HFFc6 (cell line): ENCODE measurements around the gene GFI1B. TPM values are rescaled to one million over a fixed set of nuclear protein-coding genes. Genes with fewer than 3 reads are reported as not detected.

Experiments
- DNase-seq: peaks from one replicate; pipeline ENCODE4 v3.0.0-alpha.2; 2018
- H3K27ac Mint-ChIP-seq: 2 replicates; pipeline ENCODE4 v1.8.0; 2020; ENCODE audit warnings: mild to moderate bottlenecking, mixed read lengths
- H3K27me3 Mint-ChIP-seq: 2 replicates; pipeline ENCODE4 v1.8.0; 2021; ENCODE audit warnings: mild to moderate bottlenecking, moderate library complexity, mixed read lengths; ENCODE audit not compliant: insufficient read depth
- H3K36me3 Mint-ChIP-seq: 2 replicates; pipeline ENCODE4 v1.8.0; 2021; ENCODE audit warnings: low read depth, mixed read lengths
- H3K4me1 Mint-ChIP-seq: 2 replicates; pipeline ENCODE4 v1.8.0; 2020; ENCODE audit warnings: low read depth, mixed read lengths
- H3K4me3 Mint-ChIP-seq: 2 replicates; pipeline ENCODE4 v1.8.0; 2020; ENCODE audit warnings: mild to moderate bottlenecking, moderate library complexity, mixed read lengths
- H3K9me3 Mint-ChIP-seq: 2 replicates; pipeline ENCODE4 v1.8.0; 2020; ENCODE audit warnings: mild to moderate bottlenecking, mixed read lengths
- total RNA-seq, 6 experiments: library from RNA; stranded (reverse); fragmentation: NEBNext Ultra II Directional; extraction: Animal tissue kit (Norgen Biotek cat#: 25700); gene quantifications; 2 replicates in 1 of 6; 3 replicates in 5 of 6; pipeline ENCODE4 v1.2.3, GENCODE V29; 2021
- TF ChIP-seq, protein P1 (sequence below): fragments of 200-600 bp; sonication (generic); IDR thresholded peaks from 2 replicates; pipeline ENCODE4 v1.5.0; 2021; ENCODE audit warnings: antibody characterized with exemption, mild to moderate bottlenecking

Gene GFI1B
- total RNA-seq, 6 experiments from 2014 or later, result 0.18 TPM; not detected in 5

DNA sequence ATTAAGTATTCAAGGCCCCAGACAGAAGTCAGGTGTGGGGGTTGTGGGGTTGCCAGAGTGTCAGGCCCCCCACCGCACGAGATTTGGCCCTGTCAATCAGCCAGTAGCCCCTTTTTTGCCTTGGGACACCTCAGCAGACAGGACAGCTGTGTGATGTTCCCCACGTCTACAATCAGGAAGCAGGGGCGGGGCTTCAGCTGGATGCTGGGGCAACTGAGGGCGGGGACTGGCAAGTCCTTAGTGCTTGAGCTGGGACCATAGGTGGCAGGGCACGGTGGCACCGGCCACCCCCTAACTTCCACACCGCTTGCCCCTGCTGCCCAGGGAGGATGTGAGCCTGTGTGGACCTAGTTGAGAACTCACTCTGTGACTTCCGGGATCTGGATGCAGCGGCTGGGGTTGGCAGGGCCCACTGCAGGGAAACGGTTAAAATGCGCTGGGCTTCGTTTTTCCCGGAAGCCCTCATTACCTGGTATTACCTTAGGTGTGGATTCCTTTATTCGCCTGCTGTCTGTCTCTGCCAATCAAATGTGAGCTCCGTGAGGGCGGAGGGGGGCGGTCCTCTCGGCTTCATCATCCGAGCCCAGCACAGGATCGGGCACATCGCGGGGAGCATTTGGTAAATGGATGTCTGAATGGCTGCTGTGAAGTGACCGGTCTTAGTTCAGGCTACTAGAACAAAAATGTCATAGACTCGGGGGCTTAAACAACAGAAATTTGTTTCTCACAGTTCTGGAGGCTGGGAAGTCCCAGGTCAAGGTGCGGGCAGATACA is 44.8 kb downstream of the GFI1B start:
- Mint-ChIP-seq H3K27me3 (peaks cover 26% of the 10 kb centered on the region), H3K27ac (no peak overlapping the region), H3K9me3 (no peaks in the 10 kb centered on the region), H3K4me3 (no peak overlapping the region), H3K36me3 (no peaks in the 10 kb centered on the region), H3K4me1 (0 out of 2 replicates have a peak, but pooled peaks cover 5% of the 10 kb centered on the region)
- no peak for DNase-seq
- TF ChIP-seq, protein P1, sequence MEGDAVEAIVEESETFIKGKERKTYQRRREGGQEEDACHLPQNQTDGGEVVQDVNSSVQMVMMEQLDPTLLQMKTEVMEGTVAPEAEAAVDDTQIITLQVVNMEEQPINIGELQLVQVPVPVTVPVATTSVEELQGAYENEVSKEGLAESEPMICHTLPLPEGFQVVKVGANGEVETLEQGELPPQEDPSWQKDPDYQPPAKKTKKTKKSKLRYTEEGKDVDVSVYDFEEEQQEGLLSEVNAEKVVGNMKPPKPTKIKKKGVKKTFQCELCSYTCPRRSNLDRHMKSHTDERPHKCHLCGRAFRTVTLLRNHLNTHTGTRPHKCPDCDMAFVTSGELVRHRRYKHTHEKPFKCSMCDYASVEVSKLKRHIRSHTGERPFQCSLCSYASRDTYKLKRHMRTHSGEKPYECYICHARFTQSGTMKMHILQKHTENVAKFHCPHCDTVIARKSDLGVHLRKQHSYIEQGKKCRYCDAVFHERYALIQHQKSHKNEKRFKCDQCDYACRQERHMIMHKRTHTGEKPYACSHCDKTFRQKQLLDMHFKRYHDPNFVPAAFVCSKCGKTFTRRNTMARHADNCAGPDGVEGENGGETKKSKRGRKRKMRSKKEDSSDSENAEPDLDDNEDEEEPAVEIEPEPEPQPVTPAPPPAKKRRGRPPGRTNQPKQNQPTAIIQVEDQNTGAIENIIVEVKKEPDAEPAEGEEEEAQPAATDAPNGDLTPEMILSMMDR, result no peak

GRCh38 chr9:133026426-133026825 is 47.9 kb downstream of the GFI1B start:
- TF ChIP-seq, protein P1, result no peak
- DNase-seq, result no peak
- no peak overlapping the region for H3K4me3 Mint-ChIP-seq
- H3K36me3 Mint-ChIP-seq, result peaks cover 8% of the 10 kb centered on the region
- H3K9me3 Mint-ChIP-seq, result peaks cover 8% of the 10 kb centered on the region
- H3K27ac Mint-ChIP-seq, result no peak overlapping the region
- H3K27me3 Mint-ChIP-seq, result peaks cover 17% of the 10 kb centered on the region
- peaks cover 11% of the 10 kb centered on the region for H3K4me1 Mint-ChIP-seq

DNA sequence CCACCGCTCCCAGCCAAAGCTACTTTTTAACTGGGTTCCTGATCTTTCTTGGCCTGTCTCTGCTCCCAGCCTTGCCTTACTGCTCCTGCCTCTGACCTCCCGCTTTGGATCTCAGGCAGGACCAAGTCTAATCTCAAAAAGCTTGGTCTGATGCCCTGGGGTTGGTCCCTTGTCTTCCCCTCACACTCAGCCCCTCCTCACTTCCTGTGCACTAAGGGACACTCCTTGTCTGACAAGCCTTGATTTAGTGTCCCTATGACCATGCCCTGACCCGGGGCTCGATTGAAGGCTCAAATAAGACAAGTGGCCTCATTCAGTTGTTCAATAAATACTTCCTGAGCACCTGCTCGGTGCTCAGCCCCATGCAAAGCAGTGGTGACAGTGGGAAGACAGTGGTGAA is 48.6 kb downstream of the GFI1B start:
- no peak overlapping the region for H3K4me3 Mint-ChIP-seq
- peaks cover 13% of the 10 kb centered on the region for H3K9me3 Mint-ChIP-seq
- H3K36me3 Mint-ChIP-seq, result peaks cover 15% of the 10 kb centered on the region
- TF ChIP-seq, protein P1, result no peak
- H3K4me1 Mint-ChIP-seq, result peaks cover 17% of the 10 kb centered on the region
- no peak overlapping the region for H3K27ac Mint-ChIP-seq
- peaks cover 15% of the 10 kb centered on the region for H3K27me3 Mint-ChIP-seq
- DNase-seq, result no peak

DNA sequence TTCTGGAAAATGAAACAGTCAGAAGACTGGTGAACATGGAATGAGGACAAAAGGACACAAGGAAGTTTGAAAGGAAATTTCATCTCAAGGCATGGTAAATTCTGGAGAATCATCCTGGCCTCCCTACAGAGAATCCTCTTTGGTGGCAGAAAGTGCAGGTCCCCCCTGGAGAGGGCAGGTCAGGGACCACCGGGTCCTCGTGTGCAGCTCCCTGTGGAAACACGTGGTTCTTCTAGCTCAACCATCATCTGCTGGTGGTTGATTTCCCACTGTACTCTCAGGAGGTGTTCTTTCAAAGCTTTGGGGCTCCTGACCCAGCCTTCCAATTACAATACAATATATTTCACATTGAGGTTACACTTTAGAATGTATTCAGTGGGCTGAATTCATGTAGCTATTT is 49.7 kb downstream of the GFI1B start:
- Mint-ChIP-seq H3K36me3 (peaks cover 25% of the 10 kb centered on the region), H3K27ac (no peak overlapping the region), H3K4me3 (no peak overlapping the region), H3K27me3 (peaks cover 15% of the 10 kb centered on the region), H3K9me3 (peaks cover 13% of the 10 kb centered on the region), H3K4me1 (peaks cover 23% of the 10 kb centered on the region)
- DNase-seq, result no peak
- TF ChIP-seq, protein P1, result no peak

GRCh38 chr9:133029994-133030316 is 51.5 kb downstream of the GFI1B start:
- Mint-ChIP-seq H3K27me3 (peaks cover 9% of the 10 kb centered on the region), H3K9me3 (peaks cover 13% of the 10 kb centered on the region), H3K27ac (peak overlapping the region; percentile 96), H3K4me1 (peaks cover 23% of the 10 kb centered on the region), H3K36me3 (peaks cover 34% of the 10 kb centered on the region), H3K4me3 (peak overlapping the region; percentile 96)
- no peak for DNase-seq
- TF ChIP-seq, protein P1, result no peak
